Measurements from ENCODE around the gene FAM89A.

GRCh38 chr1:230979952-230980351 lies 60.1 kb downstream of the FAM89A start:
- TF ChIP-seq CTCF (IDR thresholded peaks at IDR 0.05 in 2 of 3, conservative IDR thresholded peaks at IDR 0.05 in 1 of 3; ENCODE audit: insufficient read depth in 2 of 3, low read depth in 1 of 3, low read length in 3 of 3) (no peak), ZNF395 (CRISPR knock-in tag; IDR thresholded peaks at IDR 0.05) (no peak), ZNF282 (CRISPR knock-in tag; IDR thresholded peaks at IDR 0.05) (no peak), SMC3 (conservative IDR thresholded peaks at IDR 0.05; ENCODE audit: insufficient read depth, low read depth, low read length) (no peak), ZFP30 (CRISPR knock-in tag; IDR thresholded peaks at IDR 0.05; ENCODE audit: borderline replicate concordance) (no peak), RAD21 (CRISPR knock-in tag; conservative IDR thresholded peaks at IDR 0.05 in 1 of 2, IDR thresholded peaks at IDR 0.05 in 1 of 2) (no peak)

Data from K562 (cell line).